SK-N-SH (cell line): ENCODE results near the gene ZBTB43. TPM values are rescaled to one million over a fixed set of nuclear protein-coding genes. Genes with fewer than 3 reads are reported as not detected.

ENCODE experiments used
- CTCF ChIA-PET: fragments of 300-600, 350-600 bp; formaldehyde crosslinking; extraction: SDS; loops from one replicate; lab custom pipeline; 2021; lab: Yijun Ruan, JAX
- POLR2A ChIA-PET: fragments of 350-600 bp; sonication (Branson Sonifier 250); formaldehyde crosslinking; extraction: SDS; loops from one replicate; lab custom pipeline; 2020; ENCODE audit warnings: antibody characterized with exemption, inconsistent platforms; lab: Yijun Ruan, JAX
- DNase-seq: peaks from one replicate; pipeline ENCODE4 v3.0.0; 2012
- H2AFZ ChIP-seq: fragments of 200-600 bp; sonication (generic); 2 replicates; pipeline ENCODE4 v1.8.1; 2016; ENCODE audit warnings: antibody characterized with exemption, mild to moderate bottlenecking, low read depth
- H3F3A ChIP-seq: fragments of 200-600 bp; sonication (generic); replicated peaks from 2 replicates; pipeline ENCODE3; 2016; ENCODE audit warnings: antibody characterized with exemption, mild to moderate bottlenecking; ENCODE audit not compliant: insufficient read depth
- H3K27ac ChIP-seq, 2 experiments: fragments of 200-500 bp in 1 of 2; fragments of 200-600 bp in 1 of 2; sonication (Bioruptor generic) in 1 of 2; sonication (generic), shearing (Covaris generic) in 1 of 2; 2 replicates each; pipeline versions ENCODE4 v1.5.1 to v1.6.1; 2014 to 2016; ENCODE audit warnings: low read depth in 2 of 2, inconsistent platforms in 1 of 2, low read length in 1 of 2, mild to moderate bottlenecking in 1 of 2, mixed read lengths in 1 of 2
- H3K27me3 ChIP-seq: fragments of 200-600 bp; sonication (generic), shearing (Covaris generic); 2 replicates; pipeline ENCODE4 v1.6.1; 2016; ENCODE audit warnings: mixed run types; ENCODE audit not compliant: insufficient read depth
- H3K36me3 ChIP-seq, 2 experiments: fragments of 200-500 bp in 1 of 2; fragments of 200-600 bp in 1 of 2; sonication (Bioruptor generic) in 1 of 2; sonication (generic) in 1 of 2; replicated peaks in 1 of 2; 2 replicates each; pipeline versions ENCODE3 to v1.5.1; 2014 to 2016; ENCODE audit warnings: low read length in 1 of 2, mild to moderate bottlenecking in 1 of 2; ENCODE audit not compliant: insufficient read depth in 2 of 2, control insufficient read depth in 1 of 2
- H3K4me1 ChIP-seq, 2 experiments: fragments of 200-500 bp in 1 of 2; fragments of 200-600 bp in 1 of 2; sonication (Bioruptor generic) in 1 of 2; sonication (generic), shearing (Covaris generic) in 1 of 2; 2 replicates each; pipeline versions ENCODE4 v1.5.1 to v1.6.1; 2014 to 2016; ENCODE audit warnings: low read depth in 1 of 2, low read length in 1 of 2, mixed run types in 1 of 2; ENCODE audit not compliant: insufficient read depth in 2 of 2, control insufficient read depth in 1 of 2
- H3K4me2 ChIP-seq: fragments of 200-600 bp; sonication (generic), shearing (Covaris generic); 2 replicates; pipeline ENCODE4 v1.6.1; 2017; ENCODE audit warnings: mixed run types
- H3K4me3 ChIP-seq, 2 experiments: fragments of 200-500 bp in 1 of 2; fragments of 200-600 bp in 1 of 2; sonication (Bioruptor generic) in 1 of 2; sonication (generic), shearing (Covaris generic) in 1 of 2; 2 replicates each; pipeline versions ENCODE4 v1.5.1 to v1.8.1; 2014 to 2016; ENCODE audit warnings: low read depth in 2 of 2, inconsistent platforms in 1 of 2, low read length in 1 of 2, mild to moderate bottlenecking in 1 of 2, mixed read lengths in 1 of 2, moderate library complexity in 1 of 2
- H3K79me2 ChIP-seq: fragments of 200-600 bp; sonication (generic); 2 replicates; pipeline ENCODE4 v1.8.1; 2017; ENCODE audit warnings: mild to moderate bottlenecking; ENCODE audit not compliant: insufficient read depth
- H3K9ac ChIP-seq: fragments of 200-600 bp; sonication (generic); 2 replicates; pipeline ENCODE4 v1.6.1; 2017; ENCODE audit warnings: mixed run types
- H3K9me2 ChIP-seq: fragments of 200-600 bp; sonication (generic); 2 replicates; pipeline ENCODE4 v1.6.1; 2017; ENCODE audit warnings: mixed run types
- H3K9me3 ChIP-seq: fragments of 200-600 bp; sonication (generic); 2 replicates; pipeline ENCODE4 v1.6.1; 2017; ENCODE audit warnings: mixed run types, mild to moderate bottlenecking, moderate library complexity
- H4K20me1 ChIP-seq: fragments of 200-600 bp; sonication (generic); 2 replicates; pipeline ENCODE4 v1.6.1; 2017; ENCODE audit warnings: mild to moderate bottlenecking, mixed run types; ENCODE audit not compliant: insufficient read depth
- CHD2 ChIP-seq: fragments of 150-350 bp; IDR thresholded peaks from 2 replicates; pipeline ENCODE4 v1.6.1; 2018; ENCODE audit warnings: low read length; ENCODE audit not compliant: partially characterized antibody
- CTCF ChIP-seq: fragments of 200-600 bp; sonication (generic); IDR thresholded peaks from 2 replicates; pipeline ENCODE4 v1.6.1; 2017; ENCODE audit warnings: antibody characterized with exemption, mild to moderate bottlenecking, moderate library complexity
- ELF1 ChIP-seq: IDR thresholded peaks from 2 replicates; pipeline ENCODE4 v1.4.0; 2012
- EP300 ChIP-seq, 2 experiments: IDR thresholded peaks; 2 replicates each; pipeline versions ENCODE4 v1.4.0 to v1.6.1; 2012; ENCODE audit warnings: borderline replicate concordance in 1 of 2, low read depth in 1 of 2, low read length in 1 of 2
- FOXJ3 ChIP-seq: sonication (generic); formaldehyde crosslinking; IDR thresholded peaks from 2 replicates; pipeline ENCODE4 v1.5.1; 2020; ENCODE audit warnings: mild to moderate bottlenecking, missing genetic modification reagents
- FOXM1 ChIP-seq: IDR thresholded peaks from 2 replicates; pipeline ENCODE4 v1.4.0; 2012; ENCODE audit warnings: low read depth, mild to moderate bottlenecking
- GABPA ChIP-seq: IDR thresholded peaks from 2 replicates; pipeline ENCODE4 v1.4.0; 2012; ENCODE audit warnings: low read depth, mild to moderate bottlenecking
- GATA2 ChIP-seq: sonication (generic); formaldehyde crosslinking; IDR thresholded peaks from 2 replicates; pipeline ENCODE4 v1.5.0; 2020; ENCODE audit warnings: mild to moderate bottlenecking, missing genetic modification reagents
- IRF3 ChIP-seq: fragments of 150-350 bp; IDR thresholded peaks from 2 replicates; pipeline ENCODE4 v1.6.1; 2016; ENCODE audit warnings: mild to moderate bottlenecking, low read depth, low read length
- JUND ChIP-seq: IDR thresholded peaks from 2 replicates; pipeline ENCODE4 v1.4.0; 2012
- MAX ChIP-seq: IDR thresholded peaks from 2 replicates; pipeline ENCODE4 v1.4.0; 2012; ENCODE audit warnings: low read depth
- MXI1 ChIP-seq: IDR thresholded peaks from 2 replicates; pipeline ENCODE4 v1.6.1; 2012; ENCODE audit warnings: mild to moderate bottlenecking, low read depth, low read length, improper control_type of control experiment
- NFIC ChIP-seq: IDR thresholded peaks from 2 replicates; pipeline ENCODE4 v1.4.0; 2012; ENCODE audit warnings: borderline replicate concordance
- PBX3 ChIP-seq: IDR thresholded peaks from 2 replicates; pipeline ENCODE4; 2012
- RCOR1 ChIP-seq: fragments of 150-350 bp; IDR thresholded peaks from 2 replicates; pipeline ENCODE4 v1.6.1; 2017; ENCODE audit warnings: antibody characterized with exemption, low read length
- RXRA ChIP-seq: IDR thresholded peaks from 2 replicates; pipeline ENCODE4 v1.4.0; 2012; ENCODE audit warnings: low read depth, mild to moderate bottlenecking, borderline replicate concordance
- TAF1 ChIP-seq: IDR thresholded peaks from 2 replicates; pipeline ENCODE4 v1.6.1; 2012; ENCODE audit warnings: low read depth, mild to moderate bottlenecking, low read length, moderate library complexity, borderline replicate concordance
- TCF12 ChIP-seq: IDR thresholded peaks from 2 replicates; pipeline ENCODE4 v1.4.0; 2012
- USF2 ChIP-seq: fragments of 150-350 bp; IDR thresholded peaks from 2 replicates; pipeline ENCODE4 v1.6.1; 2017; ENCODE audit warnings: antibody characterized with exemption, low read length, low read depth, borderline replicate concordance
- YY1 ChIP-seq: IDR thresholded peaks from 2 replicates; pipeline ENCODE4 v1.4.0; 2012; ENCODE audit warnings: low read depth, mild to moderate bottlenecking
- ZBTB33 ChIP-seq: IDR thresholded peaks from 2 replicates; pipeline ENCODE4 v1.4.0; 2012; ENCODE audit warnings: low read depth, borderline replicate concordance
- WGBS: methylation state at CpG from one replicate; pipeline ENCODE4 v1.1.6; 2017; ENCODE audit warnings: low lambda C conversion rate; 5-methylcytosine and 5-hydroxymethylcytosine counted together
- polyA plus RNA-seq, 3 experiments: library from polyadenylated mRNA; depleted of rRNA; stranded (reverse); fragments of >200 nt; gene quantifications; 2 replicates each; pipeline ENCODE4 v1.2.3, GENCODE V29; 2012

The ZBTB43 gene
- polyA plus RNA-seq, 1 of the 3 experiments (the other 2 are of a cell fraction) = 3.5 TPM

- TF ChIP-seq TCF12 (no peak), EP300 (IDR thresholded peaks at IDR 0.05; ENCODE audit: borderline replicate concordance in 1 of 2, low read depth in 1 of 2, low read length in 1 of 2) (no peak)
Measured at GRCh38 chr9:126833710-126834345, 29.0 kb downstream of the ZBTB43 start (continued).

GRCh38 chr9:126834672-126835071 is 29.8 kb downstream of the ZBTB43 start:
- no peaks in the 10 kb centered on the region for H3K27me3 ChIP-seq
- H3K27ac ChIP-seq = no peak overlapping the region
- POLR2A ChIA-PET = no interaction called here
- TF ChIP-seq MXI1 (no peak), NFIC (no peak), FOXM1 (no peak), ELF1 (no peak), IRF3 (no peak), CHD2 (no peak), FOXJ3 (no peak), MAX (no peak), TAF1 (no peak), RXRA (no peak), PBX3 (no peak), USF2 (no peak), GATA2 (CRISPR knock-in tag) (no peak), ZBTB33 (no peak), GABPA (no peak), YY1 (no peak), EP300 (IDR thresholded peaks at IDR 0.05; ENCODE audit: borderline replicate concordance in 1 of 2, low read depth in 1 of 2, low read length in 1 of 2) (no peak), JUND (no peak), CTCF (no peak), RCOR1 (no peak)
- peaks cover 6% of the 10 kb centered on the region for H3F3A ChIP-seq
- H3K4me1 ChIP-seq = no peaks in the 10 kb centered on the region
- no peak overlapping the region for H2AFZ ChIP-seq
- H3K9me3 ChIP-seq = no peaks in the 10 kb centered on the region
- CTCF ChIA-PET = interaction anchor here (1.2 kb wide), 1 partner anchor 25 kb away, joined by 4 read pairs; no protein-coding TSS in a partner anchor
- H4K20me1 ChIP-seq = peaks cover 38% of the 10 kb centered on the region
- WGBS = 92% methylated on average over 2 of the region's 2 CpGs
- no peak overlapping the region for H3K4me2 ChIP-seq
- no peak overlapping the region for H3K4me3 ChIP-seq
- no peak for DNase-seq
- H3K9me2 ChIP-seq = no peaks in the 10 kb centered on the region
- H3K79me2 ChIP-seq = peaks cover 50% of the 10 kb centered on the region
- no peak overlapping the region for H3K9ac ChIP-seq
- peaks cover 31 to 51% of the 10 kb centered on the region in 2 experiments for H3K36me3 ChIP-seq
